ENCODE data around the gene GRIN3A. TPM values are rescaled to one million over a fixed set of nuclear protein-coding genes. Genes with fewer than 3 reads are reported as not detected.

Gene GRIN3A
- total RNA-seq, 1 donor from 2014 or later: 0.35 TPM

DNA sequence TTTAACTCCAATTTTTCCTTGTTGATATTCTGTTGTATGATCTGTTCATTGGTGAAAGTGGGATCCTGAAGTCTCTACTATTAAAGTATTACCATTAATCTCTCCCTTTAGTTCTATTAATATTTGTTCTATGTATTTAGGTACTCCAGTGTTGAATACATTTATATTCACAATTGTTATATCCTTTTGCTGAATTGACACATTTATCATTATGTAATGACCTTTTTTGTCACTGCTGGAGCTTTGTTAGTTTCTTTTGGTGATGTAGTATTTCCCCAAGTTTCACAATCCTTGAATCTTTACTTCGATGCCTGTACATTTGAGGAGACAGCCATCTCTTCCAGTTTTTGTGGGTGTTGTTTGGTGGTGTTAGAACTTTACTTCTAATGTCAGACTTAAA is 90.0 kb downstream of the GRIN3A start:
- Mint-ChIP-seq H3K36me3 (ENCODE audit: low read depth) (peaks cover 2% of the 10 kb centered on the region), H3K9me3 (peaks cover 5% of the 10 kb centered on the region), H3K4me1 (no peaks in the 10 kb centered on the region), H3K27ac (ENCODE audit: unreplicated experiment) (no peak overlapping the region), H3K4me3 (no peak overlapping the region), H3K27me3 (ENCODE audit: low read depth) (peaks cover 17% of the 10 kb centered on the region)
- no peak for TF ChIP-seq CTCF (conservative IDR thresholded peaks at IDR 0.05)
- no peak for DNase-seq (ENCODE audit: low read depth, low spot score)

DNA sequence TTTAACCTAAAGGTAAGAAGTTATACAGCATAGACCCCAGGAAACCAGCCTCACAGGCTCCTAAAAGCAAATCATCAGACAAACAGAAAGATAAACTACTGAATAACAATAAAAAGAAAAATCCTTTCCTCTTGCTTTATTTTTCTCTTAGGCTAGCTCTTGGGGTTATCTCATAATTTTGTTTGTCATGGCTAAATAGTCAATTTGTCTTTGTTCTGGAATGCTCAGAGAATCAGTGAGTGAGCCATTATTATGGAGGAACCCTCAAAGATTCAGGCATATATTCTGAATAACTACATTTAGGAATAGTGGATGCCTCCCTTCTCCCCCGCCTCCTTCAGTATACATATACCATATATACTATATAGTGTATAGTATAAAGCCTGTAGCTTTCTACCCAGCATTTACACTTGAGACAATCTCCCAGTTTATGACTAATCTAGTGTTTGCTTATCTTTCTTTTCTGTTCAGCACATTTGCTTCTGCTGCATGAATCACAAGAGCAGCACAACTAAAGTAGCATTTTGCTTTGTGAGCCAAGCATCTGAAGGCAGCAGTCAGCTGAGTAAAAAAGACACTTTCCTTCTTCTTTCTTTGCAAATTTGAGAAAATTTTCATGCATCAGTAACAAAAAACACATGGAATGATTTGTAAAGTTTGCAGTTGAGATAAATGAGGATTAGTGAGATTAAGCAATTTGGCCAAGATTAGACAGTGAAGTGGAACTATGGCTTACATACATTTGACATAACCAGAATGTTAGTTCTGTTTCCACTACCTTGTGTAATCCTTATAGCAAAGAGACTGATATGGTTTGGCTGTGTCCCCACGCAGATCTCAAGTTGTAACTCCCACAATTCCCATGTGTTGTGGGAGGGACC is 98.4 kb downstream of the GRIN3A start:
- H3K27ac Mint-ChIP-seq (ENCODE audit: unreplicated experiment): no peak overlapping the region
- peaks cover 3% of the 10 kb centered on the region for H3K36me3 Mint-ChIP-seq (ENCODE audit: low read depth)
- TF ChIP-seq CTCF (conservative IDR thresholded peaks at IDR 0.05): no peak
- no peak overlapping the region for H3K4me3 Mint-ChIP-seq
- H3K27me3 Mint-ChIP-seq (ENCODE audit: low read depth): peaks cover 5% of the 10 kb centered on the region
- no peaks in the 10 kb centered on the region for H3K4me1 Mint-ChIP-seq
- H3K9me3 Mint-ChIP-seq: peaks cover 10% of the 10 kb centered on the region
- no peak for DNase-seq (ENCODE audit: low read depth, low spot score)

- no peak for TF ChIP-seq CTCF (conservative IDR thresholded peaks at IDR 0.05)
- peaks cover 4% of the 10 kb centered on the region for H3K27me3 Mint-ChIP-seq (ENCODE audit: low read depth)
- DNase-seq (ENCODE audit: low read depth, low spot score): no peak
- H3K36me3 Mint-ChIP-seq (ENCODE audit: low read depth): peaks cover 3% of the 10 kb centered on the region
- H3K9me3 Mint-ChIP-seq: peaks cover 10% of the 10 kb centered on the region
- no peak overlapping the region for H3K4me3 Mint-ChIP-seq
- H3K27ac Mint-ChIP-seq (ENCODE audit: unreplicated experiment): no peak overlapping the region
- no peaks in the 10 kb centered on the region for H3K4me1 Mint-ChIP-seq
These were observed 99.1 kb downstream of the GRIN3A start for GRCh38 chr9:101639311-101639710.

GRCh38 chr9:101636247-101636646 is 102.2 kb downstream of the GRIN3A start:
- no peaks in the 10 kb centered on the region for H3K9me3 Mint-ChIP-seq
- peaks cover 4% of the 10 kb centered on the region for H3K27me3 Mint-ChIP-seq (ENCODE audit: low read depth)
- no peak overlapping the region for H3K27ac Mint-ChIP-seq (ENCODE audit: unreplicated experiment)
- no peak overlapping the region for H3K4me3 Mint-ChIP-seq
- no peaks in the 10 kb centered on the region for H3K36me3 Mint-ChIP-seq (ENCODE audit: low read depth)
- H3K4me1 Mint-ChIP-seq: no peaks in the 10 kb centered on the region
- DNase-seq (ENCODE audit: low read depth, low spot score): no peak
- no peak for TF ChIP-seq CTCF (conservative IDR thresholded peaks at IDR 0.05)

DNA sequence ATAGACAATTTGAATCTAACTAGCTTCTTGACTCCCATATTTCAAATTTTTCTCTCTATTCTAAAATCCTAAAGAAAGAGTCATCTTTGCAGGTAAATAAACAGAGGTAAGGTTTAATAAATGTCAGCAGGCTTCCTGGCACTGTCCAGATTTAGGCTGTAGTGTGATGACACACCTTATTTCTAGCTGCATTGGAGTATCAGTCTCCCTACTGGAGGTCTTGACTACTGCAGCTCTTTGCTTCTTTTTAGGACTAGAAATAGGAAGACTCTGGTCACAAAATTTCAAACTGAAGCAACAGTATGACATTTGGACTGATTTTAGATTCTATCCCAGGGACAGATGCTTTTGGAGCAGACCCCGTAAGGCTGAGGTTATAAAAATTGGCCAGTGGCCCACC is 103.0 kb downstream of the GRIN3A start:
- Mint-ChIP-seq H3K4me1 (no peaks in the 10 kb centered on the region), H3K27ac (ENCODE audit: unreplicated experiment) (no peak overlapping the region), H3K9me3 (no peaks in the 10 kb centered on the region), H3K27me3 (ENCODE audit: low read depth) (peaks cover 4% of the 10 kb centered on the region), H3K4me3 (no peak overlapping the region), H3K36me3 (ENCODE audit: low read depth) (no peaks in the 10 kb centered on the region)
- TF ChIP-seq CTCF (conservative IDR thresholded peaks at IDR 0.05): no peak
- DNase-seq (ENCODE audit: low read depth, low spot score): no peak

Data from neural crest cell (in vitro differentiated cells).